ENCODE data around the gene PPIF. TPM values are rescaled to one million over a fixed set of nuclear protein-coding genes. Genes with fewer than 3 reads are reported as not detected.

PPIF gene
- total and polyA plus RNA-seq, 4 experiments from 2014 or later, result 10.6 to 33.7 (median 19.7) TPM

DNA sequence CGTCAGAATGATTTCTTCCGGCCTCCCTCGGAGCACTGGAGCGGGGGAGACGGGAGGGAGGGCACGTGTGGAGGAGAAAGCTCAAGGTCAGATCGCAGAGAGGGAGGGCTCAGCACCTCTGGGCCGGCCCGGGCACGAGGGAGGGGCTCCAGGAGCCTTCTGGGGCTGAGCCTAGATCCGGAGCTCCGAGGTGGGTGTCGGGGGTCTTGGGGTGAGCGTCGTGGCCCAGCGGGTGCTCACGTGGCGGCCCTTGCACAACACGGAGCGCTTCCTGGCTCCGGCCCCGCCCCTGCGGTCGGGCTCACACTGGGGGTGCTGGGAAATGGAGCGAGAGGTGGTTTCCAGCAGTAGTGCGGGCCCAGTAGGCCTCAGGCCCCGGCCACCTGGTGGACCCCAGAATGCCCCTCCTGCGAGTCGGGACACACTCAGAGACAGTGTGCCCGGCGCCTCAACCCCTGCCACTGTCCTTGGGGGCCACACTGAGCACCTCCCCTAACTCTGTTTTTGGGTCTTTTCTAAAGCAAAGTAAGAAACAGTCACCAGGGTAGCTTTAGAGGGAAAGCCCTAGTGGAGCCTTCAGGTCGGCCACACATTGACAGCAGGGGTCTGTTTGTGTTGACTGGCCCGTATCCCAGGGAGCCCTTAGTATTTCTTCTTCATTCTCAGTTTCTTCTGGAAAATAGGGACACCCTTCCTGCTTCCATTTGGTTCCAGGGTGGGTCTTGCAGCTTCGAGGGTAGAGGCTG is 798 bp downstream of the PPIF start:
- Histone ChIP-seq H3K9me3 (ENCODE audit: control insufficient read depth in 1 of 2, low read length in 2 of 2) (no peaks in the 10 kb centered on the region), H3K36me3 (ENCODE audit: insufficient read depth, low read length) (peaks cover 43% of the 10 kb centered on the region), H3K4me1 (ENCODE audit: insufficient read depth, low read length) (peaks cover 39% of the 10 kb centered on the region), H3K4me3 (ENCODE audit: low read length in 2 of 2) (peak overlapping the region; percentile 47 to 79), H3K27ac (ENCODE audit: low read depth, low read length) (peak overlapping the region; percentile 72), H3K27me3 (ENCODE audit: insufficient read depth, low read length) (no peaks in the 10 kb centered on the region)
- Mint-ChIP-seq H3K4me3 (peak overlapping the region; percentile 77 to 84 (median 82)), H3K36me3 (peaks cover 26 to 38% of the 10 kb centered on the region in 2 donors), H3K27me3 (no peaks in the 10 kb centered on the region), H3K4me1 (peaks cover 13 to 32% (median 23%) of the 10 kb centered on the region in 4 donors), H3K27ac (peak overlapping the region; percentile 83 to 95 (median 92)), H3K9me3 (no peaks in the 10 kb centered on the region)
- ChIA-PET POLR2A (ENCODE audit: partially characterized antibody) (interaction anchor here (1.1 to 7.0 kb wide), 11 partner anchors 10 to 106 kb away, joined by 3 to 80 read pairs (median 7); partner anchors contain the start of gene ZCCHC24), CTCF (ENCODE audit: partially characterized antibody) (interaction anchor here (1.3 to 5.6 kb wide), 15 partner anchors 10 to 122 kb away, joined by 3 to 57 read pairs (median 7); partner anchors contain the start of gene ZCCHC24)
- intact Hi-C loops (cut with micrococcal nuclease), result loop anchor here (1.0 kb wide), 7 partner anchors 25 to 1045 kb away; partner anchors contain the start of gene ZCCHC24
- DNase-seq, result peak; percentile 64 to 78 (median 70)

DNA sequence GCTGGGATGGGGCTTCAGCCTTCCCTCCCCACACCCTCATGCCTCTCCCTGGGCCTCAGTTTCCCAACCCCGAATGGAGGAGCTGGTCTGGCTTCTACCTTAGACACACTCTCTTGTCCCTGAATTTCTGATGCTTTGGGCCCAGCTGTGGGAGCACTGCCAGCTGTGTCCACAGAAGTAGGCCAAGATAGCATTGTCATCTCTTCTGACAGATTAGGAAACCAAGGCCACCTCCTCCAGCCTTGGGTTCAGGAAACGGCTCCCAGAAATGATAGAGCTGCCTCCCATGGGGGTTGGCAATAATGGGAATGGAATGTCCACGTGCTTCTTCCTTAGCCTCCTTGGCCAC is 1.3 kb downstream of the PPIF start:
- peaks cover 32 to 44% of the 10 kb centered on the region in 2 donors for H3K36me3 Mint-ChIP-seq
- Histone ChIP-seq H3K27me3 (ENCODE audit: insufficient read depth, low read length) (no peaks in the 10 kb centered on the region), H3K4me3 (ENCODE audit: low read length in 2 of 2) (peak overlapping the region; percentile 47 to 79), H3K9me3 (ENCODE audit: control insufficient read depth in 1 of 2, low read length in 2 of 2) (no peaks in the 10 kb centered on the region), H3K36me3 (ENCODE audit: insufficient read depth, low read length) (peaks cover 48% of the 10 kb centered on the region), H3K4me1 (ENCODE audit: insufficient read depth, low read length) (peaks cover 34% of the 10 kb centered on the region), H3K27ac (ENCODE audit: low read depth, low read length) (peak overlapping the region; percentile 72)
- peak overlapping the region; percentile 77 to 84 (median 82) for H3K4me3 Mint-ChIP-seq
- no peaks in the 10 kb centered on the region for H3K27me3 Mint-ChIP-seq
- CTCF ChIA-PET (ENCODE audit: partially characterized antibody), result interaction anchor here (1.3 to 5.6 kb wide), 13 partner anchors 10 to 121 kb away, joined by 3 to 57 read pairs (median 7); partner anchors contain the start of gene ZCCHC24
- peak overlapping the region; percentile 83 to 95 (median 92) for H3K27ac Mint-ChIP-seq
- no peaks in the 10 kb centered on the region for H3K9me3 Mint-ChIP-seq
- POLR2A ChIA-PET (ENCODE audit: partially characterized antibody), result interaction anchor here (1.1 to 7.0 kb wide), 9 partner anchors 10 to 107 kb away, joined by 3 to 80 read pairs (median 7); no protein-coding TSS in a partner anchor
- DNase-seq, result no peak
- intact Hi-C loops (cut with micrococcal nuclease), result loop anchor here (1.0 kb wide), 1 partner anchor 97 kb away; the partner anchor contains the start of gene ZCCHC24
- peaks cover 13 to 34% (median 25%) of the 10 kb centered on the region in 4 donors for H3K4me1 Mint-ChIP-seq

DNA sequence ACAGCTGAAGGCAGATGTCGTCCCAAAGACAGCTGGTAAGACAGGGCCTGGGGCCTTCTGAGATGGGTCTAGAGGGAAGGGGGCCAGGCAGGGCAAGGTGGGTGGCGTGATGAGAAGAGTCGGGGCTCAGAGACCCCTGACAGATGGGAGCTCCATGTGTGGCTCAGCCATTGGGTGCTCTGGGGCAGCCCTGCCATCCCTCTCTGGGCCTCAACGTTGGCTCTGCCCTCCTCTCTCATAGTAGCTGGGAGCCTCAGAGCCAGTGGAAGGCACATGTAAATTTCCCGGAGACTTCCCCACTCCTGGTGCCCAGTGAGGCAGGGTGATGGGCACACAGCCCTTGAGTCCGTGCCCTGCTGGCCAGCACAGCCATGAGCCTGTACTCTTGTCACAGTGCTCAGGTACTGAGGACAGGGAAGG is 1.8 kb downstream of the PPIF start:
- peak overlapping the region in 1 of 2 donors; percentile 79 for H3K4me3 ChIP-seq (ENCODE audit: low read length in 2 of 2)
- H3K36me3 Mint-ChIP-seq, result peaks cover 36 to 48% of the 10 kb centered on the region in 2 donors
- H3K9me3 ChIP-seq (ENCODE audit: control insufficient read depth in 1 of 2, low read length in 2 of 2), result no peaks in the 10 kb centered on the region
- H3K4me1 ChIP-seq (ENCODE audit: insufficient read depth, low read length), result peaks cover 32% of the 10 kb centered on the region
- intact Hi-C loops (cut with micrococcal nuclease), result no loop called here
- no peaks in the 10 kb centered on the region for H3K27me3 Mint-ChIP-seq
- ChIA-PET CTCF (ENCODE audit: partially characterized antibody) (interaction anchor here (1.3 to 5.6 kb wide), 12 partner anchors 9 to 121 kb away, joined by 3 to 57 read pairs (median 6); partner anchors contain the start of gene ZCCHC24), POLR2A (ENCODE audit: partially characterized antibody) (interaction anchor here (1.3 to 7.0 kb wide), 6 partner anchors 11 to 107 kb away, joined by 3 to 80 read pairs (median 10); no protein-coding TSS in a partner anchor)
- peak overlapping the region; percentile 83 to 95 (median 92) for H3K27ac Mint-ChIP-seq
- peaks cover 53% of the 10 kb centered on the region for H3K36me3 ChIP-seq (ENCODE audit: insufficient read depth, low read length)
- H3K4me1 Mint-ChIP-seq, result peaks cover 14 to 34% (median 22%) of the 10 kb centered on the region in 4 donors
- no peak for DNase-seq
- H3K27me3 ChIP-seq (ENCODE audit: insufficient read depth, low read length), result no peaks in the 10 kb centered on the region
- no peaks in the 10 kb centered on the region for H3K9me3 Mint-ChIP-seq
- H3K4me3 Mint-ChIP-seq, result peak overlapping the region in 7 of 8 donors; percentile 48 to 84 (median 81)
- peak overlapping the region; percentile 72 for H3K27ac ChIP-seq (ENCODE audit: low read depth, low read length)

DNA sequence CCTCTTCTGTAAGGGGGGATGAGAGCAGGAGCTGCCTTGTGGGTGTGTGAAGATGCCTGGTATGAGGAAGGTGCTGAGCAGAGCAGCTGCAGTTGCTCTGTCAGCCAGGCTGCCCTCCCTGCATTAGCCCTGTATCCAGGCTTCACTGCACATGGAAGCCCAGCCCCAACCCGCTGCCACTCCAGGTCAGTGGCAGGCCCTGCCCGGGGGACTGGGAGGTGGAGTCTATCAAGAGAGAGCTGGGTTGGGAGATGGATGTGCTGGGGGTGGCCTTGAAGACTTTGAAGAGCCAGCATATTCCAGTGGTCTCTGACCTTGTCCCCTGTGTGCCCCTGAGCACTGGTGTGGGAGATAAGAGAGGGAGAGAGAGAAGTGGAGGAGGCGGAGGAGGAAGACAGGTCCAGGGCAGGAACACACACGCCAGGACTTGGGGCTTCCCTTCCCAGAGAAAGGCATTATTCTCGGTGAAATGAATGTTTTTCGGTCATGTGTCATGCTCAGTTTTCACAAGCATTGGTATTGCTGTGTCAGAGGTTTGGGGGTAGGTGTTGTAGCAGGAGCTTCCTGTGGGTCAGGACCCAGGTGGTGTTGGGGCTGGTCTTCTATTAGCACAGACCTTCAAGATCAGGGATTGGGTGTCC is 2.6 kb downstream of the PPIF start:
- intact Hi-C loops (cut with micrococcal nuclease), result no loop called here
- peak overlapping the region in 3 of 8 donors; percentile 30 to 57 (median 41) for H3K4me3 Mint-ChIP-seq
- Histone ChIP-seq H3K9me3 (ENCODE audit: control insufficient read depth in 1 of 2, low read length in 2 of 2) (no peaks in the 10 kb centered on the region), H3K27ac (ENCODE audit: low read depth, low read length) (peak overlapping the region; percentile 72), H3K36me3 (ENCODE audit: insufficient read depth, low read length) (peaks cover 55% of the 10 kb centered on the region), H3K4me1 (ENCODE audit: insufficient read depth, low read length) (peaks cover 32% of the 10 kb centered on the region), H3K27me3 (ENCODE audit: insufficient read depth, low read length) (no peaks in the 10 kb centered on the region), H3K4me3 (ENCODE audit: low read length in 2 of 2) (no peak overlapping the region)
- no peak for DNase-seq
- H3K4me1 Mint-ChIP-seq, result peaks cover 14 to 39% (median 22%) of the 10 kb centered on the region in 4 donors
- ChIA-PET POLR2A (ENCODE audit: partially characterized antibody) (interaction anchor here (1.3 to 4.2 kb wide), 2 partner anchors 27 to 32 kb away, joined by 3 to 54 read pairs; no protein-coding TSS in a partner anchor), CTCF (ENCODE audit: partially characterized antibody) (interaction anchor here (2.0 to 2.6 kb wide), 2 partner anchors 8 to 23 kb away, joined by 7 to 14 read pairs; no protein-coding TSS in a partner anchor)
- peak overlapping the region in 5 of 7 donors; percentile 29 to 87 (median 70) for H3K27ac Mint-ChIP-seq
- peaks cover 45 to 56% of the 10 kb centered on the region in 2 donors for H3K36me3 Mint-ChIP-seq
- H3K9me3 Mint-ChIP-seq, result no peaks in the 10 kb centered on the region
- no peaks in the 10 kb centered on the region for H3K27me3 Mint-ChIP-seq

DNA sequence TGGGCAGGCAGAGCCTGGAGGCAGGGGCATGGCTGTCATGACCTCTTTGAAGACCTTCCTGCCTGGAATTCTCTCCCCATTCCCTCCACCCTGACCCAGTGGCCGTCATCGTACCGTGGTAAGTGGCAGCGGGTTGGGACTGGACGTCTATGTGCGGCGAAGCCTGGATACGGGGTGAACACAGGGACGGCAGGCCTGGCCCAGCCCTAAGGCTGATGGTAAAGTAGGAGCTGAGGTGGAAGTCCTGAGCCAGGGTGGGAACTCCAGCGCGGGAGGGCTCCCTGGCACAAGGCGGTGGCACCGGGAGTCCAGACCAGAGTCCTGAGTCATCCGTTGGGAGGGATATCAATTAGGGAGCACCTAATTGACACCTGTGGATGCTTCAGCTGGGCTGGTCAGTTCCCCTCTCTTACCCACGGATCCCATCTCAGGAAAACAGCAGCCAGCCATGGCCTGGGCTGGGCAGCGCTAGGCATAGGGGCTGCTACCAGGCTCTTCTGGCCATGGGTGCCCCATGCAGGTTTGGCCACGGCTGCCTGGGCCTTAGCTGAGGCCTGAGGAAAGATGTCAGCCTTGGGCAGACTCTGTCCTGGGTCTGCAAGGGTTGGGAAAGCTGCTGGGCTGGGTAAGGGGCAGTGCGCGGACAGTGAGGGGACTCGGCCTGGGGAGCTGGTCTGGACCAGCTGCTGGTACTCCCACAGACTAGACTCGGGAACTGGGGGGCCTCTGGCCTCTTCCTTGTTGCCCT is 3.3 kb downstream of the PPIF start:
- H3K4me1 Mint-ChIP-seq, result peaks cover 14 to 46% (median 25%) of the 10 kb centered on the region in 4 donors
- no peak overlapping the region for H3K4me3 ChIP-seq (ENCODE audit: low read length in 2 of 2)
- no peaks in the 10 kb centered on the region for H3K27me3 Mint-ChIP-seq
- H3K36me3 Mint-ChIP-seq, result peaks cover 51 to 63% of the 10 kb centered on the region in 2 donors
- H3K4me1 ChIP-seq (ENCODE audit: insufficient read depth, low read length), result peaks cover 32% of the 10 kb centered on the region
- H3K27me3 ChIP-seq (ENCODE audit: insufficient read depth, low read length), result no peaks in the 10 kb centered on the region
- DNase-seq, result no peak
- H3K36me3 ChIP-seq (ENCODE audit: insufficient read depth, low read length), result peaks cover 55% of the 10 kb centered on the region
- peak overlapping the region in 2 of 7 donors; percentile 13 to 70 for H3K27ac Mint-ChIP-seq
- H3K9me3 ChIP-seq (ENCODE audit: control insufficient read depth in 1 of 2, low read length in 2 of 2), result no peaks in the 10 kb centered on the region
- no peaks in the 10 kb centered on the region for H3K9me3 Mint-ChIP-seq
- ChIA-PET CTCF (ENCODE audit: partially characterized antibody) (no interaction called here), POLR2A (ENCODE audit: partially characterized antibody) (interaction anchor here (0.6 to 1.6 kb wide), 3 partner anchors 28 to 94 kb away, joined by 3 read pairs; no protein-coding TSS in a partner anchor)
- intact Hi-C loops (cut with micrococcal nuclease), result no loop called here
- H3K4me3 Mint-ChIP-seq, result peak overlapping the region in 1 of 8 donors; percentile 30
- no peak overlapping the region for H3K27ac ChIP-seq (ENCODE audit: low read depth, low read length)

DNA sequence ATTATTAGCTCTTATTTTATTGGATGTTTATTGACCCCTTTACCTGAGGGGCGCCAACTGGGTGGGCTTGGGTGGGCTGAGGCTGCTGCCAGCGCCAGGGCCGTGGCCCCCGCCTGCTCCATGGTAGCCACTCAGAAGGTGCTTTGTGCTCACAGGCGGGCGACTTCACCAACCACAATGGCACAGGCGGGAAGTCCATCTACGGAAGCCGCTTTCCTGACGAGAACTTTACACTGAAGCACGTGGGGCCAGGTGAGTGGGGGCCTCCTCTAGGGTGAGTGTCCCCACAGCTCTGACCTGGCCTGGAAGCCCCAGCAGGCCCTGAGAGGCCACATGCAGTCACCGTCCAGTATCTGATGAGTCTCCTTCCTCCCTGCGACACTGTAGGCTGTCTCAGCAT is 4.1 kb downstream of the PPIF start:
- Mint-ChIP-seq H3K27ac (peak overlapping the region in 1 of 7 donors; percentile 30), H3K9me3 (no peaks in the 10 kb centered on the region), H3K4me3 (no peak overlapping the region), H3K27me3 (no peaks in the 10 kb centered on the region), H3K36me3 (peaks cover 58 to 71% of the 10 kb centered on the region in 2 donors), H3K4me1 (peaks cover 16 to 49% (median 26%) of the 10 kb centered on the region in 4 donors)
- ChIA-PET CTCF (ENCODE audit: partially characterized antibody) (no interaction called here), POLR2A (ENCODE audit: partially characterized antibody) (interaction anchor here (1.3 to 1.6 kb wide), 2 partner anchors 33 to 93 kb away, joined by 3 read pairs; no protein-coding TSS in a partner anchor)
- no peak overlapping the region for H3K27ac ChIP-seq (ENCODE audit: low read depth, low read length)
- intact Hi-C loops (cut with micrococcal nuclease), result no loop called here
- no peaks in the 10 kb centered on the region for H3K9me3 ChIP-seq (ENCODE audit: control insufficient read depth in 1 of 2, low read length in 2 of 2)
- peaks cover 32% of the 10 kb centered on the region for H3K4me1 ChIP-seq (ENCODE audit: insufficient read depth, low read length)
- H3K27me3 ChIP-seq (ENCODE audit: insufficient read depth, low read length), result no peaks in the 10 kb centered on the region
- no peak for DNase-seq
- peaks cover 55% of the 10 kb centered on the region for H3K36me3 ChIP-seq (ENCODE audit: insufficient read depth, low read length)
- H3K4me3 ChIP-seq (ENCODE audit: low read length in 2 of 2), result no peak overlapping the region

All from CD4-positive, alpha-beta memory T cell (primary cell).